Measurements from ENCODE around the gene JDP2. TPM values are rescaled to one million over a fixed set of nuclear protein-coding genes. Genes with fewer than 3 reads are reported as not detected.

Gene JDP2
- total RNA-seq, 1 donor from 2014 or later = 10.1 TPM

GRCh38 chr14:75409316-75410205 lies 18.3 kb upstream of the JDP2 start:
- no peak for DNase-seq (ENCODE audit: low read depth, low spot score)

- no peak for DNase-seq (ENCODE audit: low read depth, low spot score)
Measured at GRCh38 chr14:75411214-75411540, 16.6 kb upstream of the JDP2 start.

GRCh38 chr14:75413013-75413412 lies 14.8 kb upstream of the JDP2 start:
- DNase-seq (ENCODE audit: low read depth, low spot score) = no peak

- no peak for DNase-seq (ENCODE audit: low read depth, low spot score)
Measured at GRCh38 chr14:75417674-75418073, 10.1 kb upstream of the JDP2 start.

GRCh38 chr14:75418850-75419768 lies 8.7 kb upstream of the JDP2 start:
- DNase-seq (ENCODE audit: low read depth, low spot score) = no peak

- DNase-seq (ENCODE audit: low read depth, low spot score) = no peak
Measured at GRCh38 chr14:75422169-75422568, 5.7 kb upstream of the JDP2 start.

- no peak for DNase-seq (ENCODE audit: low read depth, low spot score)
Measured at GRCh38 chr14:75424496-75424895, 3.3 kb upstream of the JDP2 start.

GRCh38 chr14:75425446-75425845 lies 2.4 kb upstream of the JDP2 start:
- DNase-seq (ENCODE audit: low read depth, low spot score) = no peak

GRCh38 chr14:75426332-75427125 lies 1.3 kb upstream of the JDP2 start:
- DNase-seq (ENCODE audit: low read depth, low spot score) = no peak

- DNase-seq (ENCODE audit: low read depth, low spot score) = no peak
Measured at GRCh38 chr14:75427126-75427481, 718 bp upstream of the JDP2 start.

- DNase-seq (ENCODE audit: low read depth, low spot score) = no peak
Measured at GRCh38 chr14:75428230-75429104, 645 bp downstream of the JDP2 start.

GRCh38 chr14:75429562-75429961 lies 1.7 kb downstream of the JDP2 start:
- DNase-seq (ENCODE audit: low read depth, low spot score) = no peak

GRCh38 chr14:75430116-75430515 lies 2.3 kb downstream of the JDP2 start:
- DNase-seq (ENCODE audit: low read depth, low spot score) = no peak

- no peak for DNase-seq (ENCODE audit: low read depth, low spot score)
Measured at GRCh38 chr14:75430526-75430925, 2.7 kb downstream of the JDP2 start.

GRCh38 chr14:75430976-75431375 lies 3.2 kb downstream of the JDP2 start:
- no peak for DNase-seq (ENCODE audit: low read depth, low spot score)

GRCh38 chr14:75431827-75432226 lies 4.0 kb downstream of the JDP2 start:
- no peak for DNase-seq (ENCODE audit: low read depth, low spot score)

GRCh38 chr14:75432411-75432810 lies 4.6 kb downstream of the JDP2 start:
- DNase-seq (ENCODE audit: low read depth, low spot score) = no peak

- no peak for DNase-seq (ENCODE audit: low read depth, low spot score)
Measured at GRCh38 chr14:75433631-75434071, 5.8 kb downstream of the JDP2 start.

GRCh38 chr14:75434138-75434889 lies 6.5 kb downstream of the JDP2 start:
- no peak for DNase-seq (ENCODE audit: low read depth, low spot score)

GRCh38 chr14:75434890-75435248 lies 7.0 kb downstream of the JDP2 start:
- no peak for DNase-seq (ENCODE audit: low read depth, low spot score)
